Activated T-helper 2 cell treated with anti-CD3 and anti-CD28 coated beads, Interferon-gamma antibody, Interleukin-2, Interleukin-4, amounts not matched to agents 10 μg/mL and 5 μg/mL and 100 μg/mL, durations not matched to agents 14 hours and 24 hours and 36 hours (primary cell): ENCODE results near the gene PLD6. TPM values are rescaled to one million over a fixed set of nuclear protein-coding genes. Genes with fewer than 3 reads are reported as not detected.
A peak's percentile ranks its signal among the peaks of the same experiment; 100 is the strongest.

ENCODE experiments used
- DNase-seq: peaks from one replicate; pipeline ENCODE4 v3.0.0; 2021; ENCODE audit warnings: low spot score
- H3K27ac Mint-ChIP-seq: one replicate; pipeline ENCODE4 v1.8.0; 2021; ENCODE audit warnings: mixed read lengths
- H3K27me3 Mint-ChIP-seq: one replicate; pipeline ENCODE4 v1.8.0; 2021; ENCODE audit warnings: low read depth, mixed read lengths
- H3K36me3 Mint-ChIP-seq: one replicate; pipeline ENCODE4 v1.8.0; 2021; ENCODE audit warnings: low read depth, mixed read lengths
- H3K4me1 Mint-ChIP-seq: one replicate; pipeline ENCODE4 v1.8.0; 2021; ENCODE audit warnings: low read depth, mixed read lengths
- H3K4me3 Mint-ChIP-seq: one replicate; pipeline ENCODE4 v1.8.0; 2021; ENCODE audit warnings: low read depth, mild to moderate bottlenecking, moderate library complexity, mixed read lengths
- H3K9me3 Mint-ChIP-seq: one replicate; pipeline ENCODE4 v1.8.0; 2021; ENCODE audit warnings: mixed read lengths
- intact Hi-C: fragments of 100-400 bp; cut with micrococcal nuclease; formaldehyde crosslinking; loops from one replicate; pipeline ENCODE4 v1.15.1; 2023
- total RNA-seq: library from RNA; stranded (reverse); gene quantifications from 2 replicates; pipeline ENCODE4 v1.2.3, GENCODE V29; 2022

PLD6 gene
- total RNA-seq, 1 donor from 2014 or later, result 8.5 TPM

GRCh38 chr17:17152385-17152784 lies 53.7 kb downstream of the PLD6 start:
- Mint-ChIP-seq H3K36me3 (peaks cover 68% of the 10 kb centered on the region), H3K27me3 (no peaks in the 10 kb centered on the region)

DNA sequence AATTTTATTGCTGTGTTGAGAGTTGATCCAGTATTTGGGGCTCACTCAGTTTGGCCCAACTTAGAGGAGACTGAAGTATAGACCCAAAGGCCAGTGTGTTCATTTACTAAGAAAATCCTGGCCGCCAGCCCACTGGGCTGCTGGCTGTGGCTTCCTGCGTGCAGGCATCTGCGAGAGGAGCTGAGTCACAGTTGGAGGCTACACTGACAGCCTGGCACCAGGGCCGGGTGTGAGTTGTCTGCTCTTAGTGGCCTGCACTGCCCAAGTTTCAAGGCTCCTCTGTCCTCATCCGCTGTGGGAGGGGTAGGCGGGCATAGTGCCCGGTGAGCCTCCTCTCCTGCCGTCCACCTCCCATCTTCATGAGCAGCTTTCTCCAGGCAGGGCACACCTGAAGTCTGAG lies 54.2 kb downstream of the PLD6 start:
- no peak for DNase-seq
- Mint-ChIP-seq H3K9me3 (no peaks in the 10 kb centered on the region), H3K4me3 (no peak overlapping the region), H3K27ac (peak overlapping the region; percentile 55), H3K36me3 (peaks cover 68% of the 10 kb centered on the region), H3K27me3 (no peaks in the 10 kb centered on the region), H3K4me1 (peaks cover 41% of the 10 kb centered on the region)
- intact Hi-C loops, result loop anchor here (2.0 to 5.0 kb wide), 2 partner anchors 27 to 85 kb away; partner anchors contain the start of gene FLCN

More at GRCh38 chr17:17152385-17152784, 53.7 kb downstream of the PLD6 start:
- no peak for DNase-seq
- no peaks in the 10 kb centered on the region for H3K9me3 Mint-ChIP-seq
- peaks cover 41% of the 10 kb centered on the region for H3K4me1 Mint-ChIP-seq
- no peak overlapping the region for H3K4me3 Mint-ChIP-seq
- intact Hi-C loops, result loop anchor here (5.0 kb wide), 1 partner anchor 85 kb away; the partner anchor contains the start of gene FLCN
- H3K27ac Mint-ChIP-seq, result no peak overlapping the region

DNA sequence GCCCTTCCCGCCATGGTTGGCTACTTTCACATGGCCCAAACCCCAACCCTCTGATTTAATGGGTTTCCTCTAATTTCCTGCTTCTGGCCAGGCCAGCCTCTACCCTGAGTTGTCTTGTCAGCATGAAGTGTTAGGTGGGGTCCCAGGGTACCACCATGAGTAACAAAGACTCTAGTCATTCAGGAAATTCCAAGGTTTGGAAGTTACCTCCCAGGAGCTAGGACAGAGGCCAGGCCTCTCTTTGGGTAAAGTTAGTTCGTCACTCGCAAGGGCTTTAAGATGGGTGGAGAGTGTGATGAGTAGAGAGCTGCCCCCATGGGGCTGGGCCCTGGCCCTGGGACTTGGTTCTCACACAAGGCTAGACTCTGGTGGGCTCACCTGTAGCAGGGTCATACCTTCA lies 54.6 kb downstream of the PLD6 start:
- Mint-ChIP-seq H3K27ac (peak overlapping the region; percentile 55), H3K4me1 (peaks cover 41% of the 10 kb centered on the region), H3K27me3 (no peaks in the 10 kb centered on the region), H3K36me3 (peaks cover 68% of the 10 kb centered on the region), H3K9me3 (no peaks in the 10 kb centered on the region), H3K4me3 (no peak overlapping the region)
- intact Hi-C loops, result loop anchor here (2.0 to 5.0 kb wide), 2 partner anchors 27 to 86 kb away; partner anchors contain the start of gene FLCN
- DNase-seq, result no peak

GRCh38 chr17:17151055-17151454 lies 55.1 kb downstream of the PLD6 start:
- Mint-ChIP-seq H3K4me1 (peaks cover 41% of the 10 kb centered on the region), H3K4me3 (no peak overlapping the region), H3K9me3 (no peaks in the 10 kb centered on the region), H3K27ac (peak overlapping the region; percentile 55), H3K27me3 (no peaks in the 10 kb centered on the region), H3K36me3 (peaks cover 66% of the 10 kb centered on the region)
- intact Hi-C loops, result loop anchor here (2.0 to 5.0 kb wide), 2 partner anchors 28 to 86 kb away; partner anchors contain the start of gene FLCN
- no peak for DNase-seq

Other genes with a start within 250 kb of the PLD6 start
- gene TNFRSF13B, start 234.2 kb downstream of the PLD6 start, total RNA-seq, result 0.14 TPM in 1 of 2 replicates, not detected in the other
- gene MPRIP, start 163.9 kb downstream of the PLD6 start, total RNA-seq, result 141 and 144 TPM in 2 replicates
- 27.7 and 30.4 TPM in 2 replicates for gene FLCN, start 30.8 kb upstream of the PLD6 start, total RNA-seq
- 102 and 106 TPM in 2 replicates for gene COPS3, start 74.9 kb upstream of the PLD6 start, total RNA-seq
- 8.1 and 9.5 TPM in 2 replicates for gene NT5M, start 97.0 kb upstream of the PLD6 start, total RNA-seq